ENCODE measurements around the gene FANCC. TPM values are rescaled to one million over a fixed set of nuclear protein-coding genes. Genes with fewer than 3 reads are reported as not detected.

The FANCC gene
- total RNA-seq, 4 donors from 2014 or later, result 13.8 to 32.2 (median 21.4) TPM

GRCh38 chr9:95055851-95056551 is 261.5 kb downstream of the FANCC start:
- H3K27me3 ChIP-seq, result no peaks in the 10 kb centered on the region
- H3K4me1 ChIP-seq, result peaks cover 0 to 12% (median 2%) of the 10 kb centered on the region in 4 donors
- no peak for DNase-seq
- peak overlapping the region; percentile 33 to 81 (median 47) for H3K27ac ChIP-seq
- H3K4me3 ChIP-seq, result peak overlapping the region in 1 of 4 donors; percentile 23
- no peaks in the 10 kb centered on the region for H3K9me3 ChIP-seq
- peaks cover 0 to 5% (median 0%) of the 10 kb centered on the region in 3 donors for H3K36me3 ChIP-seq
- TF ChIP-seq CTCF (IDR thresholded peaks at IDR 0.05), result no peak
- TF ChIP-seq POLR2A (IDR thresholded peaks at IDR 0.05), result no peak

GRCh38 chr9:95055334-95055850 is 262.1 kb downstream of the FANCC start:
- no peaks in the 10 kb centered on the region for H3K9me3 ChIP-seq
- no peaks in the 10 kb centered on the region for H3K36me3 ChIP-seq
- H3K4me3 ChIP-seq, result peak overlapping the region in 1 of 4 donors; percentile 23
- H3K4me1 ChIP-seq, result peaks cover 0 to 16% (median 2%) of the 10 kb centered on the region in 4 donors
- TF ChIP-seq POLR2A (IDR thresholded peaks at IDR 0.05) (no peak), CTCF (IDR thresholded peaks at IDR 0.05) (no peak)
- no peaks in the 10 kb centered on the region for H3K27me3 ChIP-seq
- no peak for DNase-seq
- peak overlapping the region in 3 of 4 donors; percentile 45 to 81 (median 49) for H3K27ac ChIP-seq

- Histone ChIP-seq H3K4me1 (peaks cover 0 to 31% (median 3%) of the 10 kb centered on the region in 4 donors), H3K9me3 (no peaks in the 10 kb centered on the region), H3K4me3 (no peak overlapping the region), H3K27me3 (no peaks in the 10 kb centered on the region), H3K27ac (peak overlapping the region in 1 of 4 donors; percentile 81), H3K36me3 (no peaks in the 10 kb centered on the region)
- no peak for DNase-seq
- TF ChIP-seq POLR2A (IDR thresholded peaks at IDR 0.05) (no peak), CTCF (IDR thresholded peaks at IDR 0.05) (no peak)
Measured at GRCh38 chr9:95053611-95054570, 263.6 kb downstream of the FANCC start.

GRCh38 chr9:95049761-95050160 is 267.7 kb downstream of the FANCC start:
- H3K4me3 ChIP-seq, result peak overlapping the region in 2 of 4 donors; percentile 3 to 68
- H3K4me1 ChIP-seq, result peaks cover 0 to 32% (median 4%) of the 10 kb centered on the region in 4 donors
- H3K9me3 ChIP-seq, result no peaks in the 10 kb centered on the region
- H3K27ac ChIP-seq, result peak overlapping the region in 3 of 4 donors; percentile 22 to 89 (median 22)
- H3K36me3 ChIP-seq, result no peaks in the 10 kb centered on the region
- H3K27me3 ChIP-seq, result no peaks in the 10 kb centered on the region
- no peak for TF ChIP-seq POLR2A (IDR thresholded peaks at IDR 0.05)
- no peak for TF ChIP-seq CTCF (IDR thresholded peaks at IDR 0.05)
- DNase-seq, result no peak

Small RNA genes lying within 50 kb of the gene (small RNA-seq; reads per million reads assigned to genes)
- gene MIR23B (228 to 416 reads per million in 2 donors), gene MIR27B (732 to 3,216 reads per million in 2 donors), gene MIR3074 (0 reads per million in 2 donors), gene MIR6081 (0 reads per million in 2 donors), gene RNA5SP288 (5.9 to 12.9 reads per million in 2 donors)

Other genes with a start within 250 kb of the FANCC start
- 10 to 100 TPM; 16.5 to 71.0 (median 24.0) TPM for gene PTCH1, start 199.3 kb upstream of the FANCC start, total RNA-seq